Measurements from ENCODE around the gene MAML2. TPM values are rescaled to one million over a fixed set of nuclear protein-coding genes. Genes with fewer than 3 reads are reported as not detected.

Gene MAML2
- total RNA-seq, 1 experiment from 2014 or later: 2.9 TPM

DNA sequence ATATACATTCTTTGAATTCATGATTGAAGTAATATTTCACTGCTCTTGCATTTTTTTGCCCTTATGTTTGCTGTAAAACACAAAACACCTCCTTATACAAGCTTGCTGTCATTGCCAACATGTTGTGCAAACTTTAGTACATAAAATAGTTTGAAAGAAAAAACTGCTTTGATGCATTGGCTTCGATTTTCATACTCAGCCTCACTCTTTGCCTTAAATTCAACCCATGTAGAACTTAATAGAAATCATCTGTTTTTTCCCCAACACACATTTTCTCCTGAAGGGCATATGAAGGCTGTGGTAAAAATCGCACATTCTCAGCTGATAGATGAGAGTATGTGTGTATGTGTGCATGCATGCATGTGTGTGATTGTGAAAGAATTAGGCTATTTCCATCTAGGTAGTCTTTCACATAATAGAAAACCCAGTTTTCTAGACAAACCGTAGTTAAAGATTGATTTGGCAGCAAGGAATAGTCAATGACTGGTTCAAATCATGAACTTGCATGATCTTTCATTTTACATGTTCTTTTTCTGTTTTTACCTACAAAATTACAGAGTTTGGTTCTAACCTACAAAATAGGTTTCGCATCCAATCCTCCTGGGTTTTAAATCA lies 346.3 kb downstream of the MAML2 start:
- intact Hi-C loops (cut with micrococcal nuclease; ENCODE audit: unreplicated experiment) (no loop called here), in situ Hi-C loops (cut with HindIII; ENCODE audit: low pct_unique_long_range_greater_than_20kb, low sequenced_read_pairs) (no loop called here)
- ChIA-PET POLR2A (no interaction called here), CTCF (no interaction called here)
- Histone ChIP-seq H3K27ac (ENCODE audit: low read length) (no peak overlapping the region), H3K27me3 (ENCODE audit: control insufficient read depth, insufficient read depth, low read length) (no peaks in the 10 kb centered on the region), H3K9me3 (ENCODE audit: control insufficient read depth, insufficient read depth, low read depth, low read length) (no peaks in the 10 kb centered on the region), H3K4me1 (ENCODE audit: control insufficient read depth, insufficient read depth, low read length) (no peaks in the 10 kb centered on the region), H3K4me3 (ENCODE audit: low read depth in 2 of 2, low read length in 2 of 2) (no peak overlapping the region), H3K36me3 (ENCODE audit: control insufficient read depth, insufficient read depth, low read length) (no peaks in the 10 kb centered on the region)
- TF ChIP-seq, protein P1, sequence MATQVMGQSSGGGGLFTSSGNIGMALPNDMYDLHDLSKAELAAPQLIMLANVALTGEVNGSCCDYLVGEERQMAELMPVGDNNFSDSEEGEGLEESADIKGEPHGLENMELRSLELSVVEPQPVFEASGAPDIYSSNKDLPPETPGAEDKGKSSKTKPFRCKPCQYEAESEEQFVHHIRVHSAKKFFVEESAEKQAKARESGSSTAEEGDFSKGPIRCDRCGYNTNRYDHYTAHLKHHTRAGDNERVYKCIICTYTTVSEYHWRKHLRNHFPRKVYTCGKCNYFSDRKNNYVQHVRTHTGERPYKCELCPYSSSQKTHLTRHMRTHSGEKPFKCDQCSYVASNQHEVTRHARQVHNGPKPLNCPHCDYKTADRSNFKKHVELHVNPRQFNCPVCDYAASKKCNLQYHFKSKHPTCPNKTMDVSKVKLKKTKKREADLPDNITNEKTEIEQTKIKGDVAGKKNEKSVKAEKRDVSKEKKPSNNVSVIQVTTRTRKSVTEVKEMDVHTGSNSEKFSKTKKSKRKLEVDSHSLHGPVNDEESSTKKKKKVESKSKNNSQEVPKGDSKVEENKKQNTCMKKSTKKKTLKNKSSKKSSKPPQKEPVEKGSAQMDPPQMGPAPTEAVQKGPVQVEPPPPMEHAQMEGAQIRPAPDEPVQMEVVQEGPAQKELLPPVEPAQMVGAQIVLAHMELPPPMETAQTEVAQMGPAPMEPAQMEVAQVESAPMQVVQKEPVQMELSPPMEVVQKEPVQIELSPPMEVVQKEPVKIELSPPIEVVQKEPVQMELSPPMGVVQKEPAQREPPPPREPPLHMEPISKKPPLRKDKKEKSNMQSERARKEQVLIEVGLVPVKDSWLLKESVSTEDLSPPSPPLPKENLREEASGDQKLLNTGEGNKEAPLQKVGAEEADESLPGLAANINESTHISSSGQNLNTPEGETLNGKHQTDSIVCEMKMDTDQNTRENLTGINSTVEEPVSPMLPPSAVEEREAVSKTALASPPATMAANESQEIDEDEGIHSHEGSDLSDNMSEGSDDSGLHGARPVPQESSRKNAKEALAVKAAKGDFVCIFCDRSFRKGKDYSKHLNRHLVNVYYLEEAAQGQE (IDR thresholded peaks at IDR 0.05; ENCODE audit: insufficient read depth in 1 of 2, low read depth in 2 of 2, low read length in 1 of 2): no peak
- no peak for DNase-seq (ENCODE audit: low read depth, low spot score)
- BruUV-seq (replicated peaks): no TSS peak
- no peak for ATAC-seq

DNA sequence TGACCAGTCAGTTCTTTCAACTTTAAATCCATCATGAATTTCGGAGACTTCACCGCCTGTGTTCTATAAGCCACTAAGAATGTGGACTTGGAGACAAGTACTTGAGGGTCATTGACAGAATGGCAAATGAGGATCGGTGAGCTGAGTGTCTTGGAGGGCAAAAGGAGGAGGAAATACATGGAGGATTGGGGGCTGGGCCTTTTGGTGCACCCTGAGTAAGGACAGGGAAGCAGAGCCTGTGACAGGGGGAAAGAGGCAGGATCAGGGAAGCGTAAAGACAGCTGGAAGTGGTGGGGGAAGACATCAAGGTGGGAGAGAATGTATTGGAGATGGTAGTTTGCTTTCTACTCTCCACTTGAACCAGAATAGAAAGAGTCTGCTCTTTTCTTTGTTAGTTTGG lies 348.7 kb downstream of the MAML2 start:
- ChIA-PET CTCF (no interaction called here), POLR2A (no interaction called here)
- peak; percentile 41; the same call in 1 of the 2 replicates for ATAC-seq
- no peaks in the 10 kb centered on the region for H3K9me3 ChIP-seq (ENCODE audit: control insufficient read depth, insufficient read depth, low read depth, low read length)
- BruUV-seq (replicated peaks): no TSS peak
- H3K4me1 ChIP-seq (ENCODE audit: control insufficient read depth, insufficient read depth, low read length): no peaks in the 10 kb centered on the region
- H3K4me3 ChIP-seq (ENCODE audit: low read depth in 2 of 2, low read length in 2 of 2): no peak overlapping the region
- no peaks in the 10 kb centered on the region for H3K36me3 ChIP-seq (ENCODE audit: control insufficient read depth, insufficient read depth, low read length)
- DNase-seq (ENCODE audit: low read depth, low spot score): no peak
- H3K27me3 ChIP-seq (ENCODE audit: control insufficient read depth, insufficient read depth, low read length): no peaks in the 10 kb centered on the region
- intact Hi-C loops (cut with micrococcal nuclease; ENCODE audit: unreplicated experiment) (no loop called here), in situ Hi-C loops (cut with HindIII; ENCODE audit: low pct_unique_long_range_greater_than_20kb, low sequenced_read_pairs) (no loop called here)
- H3K27ac ChIP-seq (ENCODE audit: low read length): no peak overlapping the region
- TF ChIP-seq SIN3A (IDR thresholded peaks at IDR 0.05; ENCODE audit: borderline replicate concordance, insufficient read depth, low read depth, low read length): no peak
- TF ChIP-seq, protein P1 (IDR thresholded peaks at IDR 0.05; ENCODE audit: insufficient read depth in 1 of 2, low read depth in 2 of 2, low read length in 1 of 2): no peak
- TF ChIP-seq, protein P2, sequence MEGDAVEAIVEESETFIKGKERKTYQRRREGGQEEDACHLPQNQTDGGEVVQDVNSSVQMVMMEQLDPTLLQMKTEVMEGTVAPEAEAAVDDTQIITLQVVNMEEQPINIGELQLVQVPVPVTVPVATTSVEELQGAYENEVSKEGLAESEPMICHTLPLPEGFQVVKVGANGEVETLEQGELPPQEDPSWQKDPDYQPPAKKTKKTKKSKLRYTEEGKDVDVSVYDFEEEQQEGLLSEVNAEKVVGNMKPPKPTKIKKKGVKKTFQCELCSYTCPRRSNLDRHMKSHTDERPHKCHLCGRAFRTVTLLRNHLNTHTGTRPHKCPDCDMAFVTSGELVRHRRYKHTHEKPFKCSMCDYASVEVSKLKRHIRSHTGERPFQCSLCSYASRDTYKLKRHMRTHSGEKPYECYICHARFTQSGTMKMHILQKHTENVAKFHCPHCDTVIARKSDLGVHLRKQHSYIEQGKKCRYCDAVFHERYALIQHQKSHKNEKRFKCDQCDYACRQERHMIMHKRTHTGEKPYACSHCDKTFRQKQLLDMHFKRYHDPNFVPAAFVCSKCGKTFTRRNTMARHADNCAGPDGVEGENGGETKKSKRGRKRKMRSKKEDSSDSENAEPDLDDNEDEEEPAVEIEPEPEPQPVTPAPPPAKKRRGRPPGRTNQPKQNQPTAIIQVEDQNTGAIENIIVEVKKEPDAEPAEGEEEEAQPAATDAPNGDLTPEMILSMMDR (IDR thresholded peaks at IDR 0.05): no peak
- no peak for TF ChIP-seq POLR2AphosphoS5 (IDR thresholded peaks at IDR 0.05; ENCODE audit: low read depth, low read length)
- TF ChIP-seq TCF7L2 (IDR thresholded peaks at IDR 0.05; ENCODE audit: low read depth, low read length): no peak

Measured in Panc1 (cell line).